HG03457 (cell line): ENCODE results near the gene STRN3.
"Not testable (repeated sequence)": the region's sequence is repeated elsewhere in the genome, so short reads cannot be mapped to it uniquely, and the experiment has no call there.

Source experiments
- ATAC-seq: cut with Tn5 transposase; IDR thresholded peaks from one replicate; pipeline ENCODE4 v1.9.1; 2021; ENCODE audit warnings: moderate number of reproducible peaks; ENCODE audit not compliant: unreplicated experiment

The STRN3 gene

GRCh38 chr14:30972882-30973582, 53.1 kb downstream of the STRN3 start:
- no peak for ATAC-seq

DNA sequence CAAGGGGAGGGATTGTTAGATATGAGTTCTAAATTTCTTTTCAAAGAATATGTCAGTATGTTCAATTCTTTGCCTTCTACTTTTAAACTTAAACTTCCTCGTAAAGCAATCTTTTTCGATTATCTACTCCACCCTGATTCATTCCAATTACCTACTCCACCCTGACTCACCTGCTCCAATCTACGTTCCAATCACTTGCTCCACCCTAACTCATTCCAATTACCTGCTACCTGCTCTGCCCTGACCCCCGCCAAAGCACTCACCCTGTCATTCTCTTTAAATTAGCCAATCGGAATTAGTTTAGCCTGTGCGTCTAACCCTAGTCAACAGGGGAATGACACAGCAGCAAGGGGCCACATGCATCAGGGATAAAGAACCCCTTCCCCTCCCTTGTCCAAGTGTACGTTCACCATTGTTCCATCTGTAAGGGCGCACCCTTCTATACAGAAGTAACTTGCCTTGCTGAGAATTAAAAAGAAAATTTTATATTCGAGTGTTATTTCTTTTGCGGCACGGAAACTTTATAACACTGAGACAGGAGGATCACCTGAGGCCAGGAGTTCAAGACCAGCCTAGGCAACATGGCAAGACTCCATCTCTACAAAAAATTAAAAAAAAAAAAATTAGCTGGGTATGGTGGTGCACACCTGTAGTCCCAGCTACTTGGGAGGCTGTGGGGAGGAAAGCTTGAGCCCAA, 54.0 kb downstream of the STRN3 start:
- not testable (repeated sequence) for ATAC-seq

- no peak for ATAC-seq
Measured at GRCh38 chr14:30971586-30971985, 54.6 kb downstream of the STRN3 start.

DNA sequence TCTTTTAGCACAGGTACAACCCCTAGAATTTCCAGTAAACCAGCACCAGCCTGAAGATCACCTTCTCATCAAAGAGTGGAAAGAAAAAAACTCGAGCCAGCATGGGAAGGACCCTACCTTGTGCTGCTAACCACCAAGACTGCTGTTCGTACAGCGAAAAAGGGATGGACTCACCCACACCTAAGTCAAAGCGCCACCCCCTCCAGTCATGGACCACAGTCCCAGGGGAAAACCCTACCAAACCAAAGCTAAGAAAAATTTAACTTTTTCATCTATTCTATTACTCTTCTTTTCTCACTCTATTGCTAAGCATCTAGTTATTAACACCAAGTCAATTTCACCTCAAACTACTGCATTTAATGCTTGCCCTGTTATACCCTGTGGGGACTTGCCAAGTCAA, 56.4 kb downstream of the STRN3 start:
- peak; percentile 62 for ATAC-seq

- not testable (repeated sequence) for ATAC-seq
Measured at GRCh38 chr14:30967364-30968098, 58.6 kb downstream of the STRN3 start.

GRCh38 chr14:30966415-30967363, 59.5 kb downstream of the STRN3 start:
- ATAC-seq, result no peak

DNA sequence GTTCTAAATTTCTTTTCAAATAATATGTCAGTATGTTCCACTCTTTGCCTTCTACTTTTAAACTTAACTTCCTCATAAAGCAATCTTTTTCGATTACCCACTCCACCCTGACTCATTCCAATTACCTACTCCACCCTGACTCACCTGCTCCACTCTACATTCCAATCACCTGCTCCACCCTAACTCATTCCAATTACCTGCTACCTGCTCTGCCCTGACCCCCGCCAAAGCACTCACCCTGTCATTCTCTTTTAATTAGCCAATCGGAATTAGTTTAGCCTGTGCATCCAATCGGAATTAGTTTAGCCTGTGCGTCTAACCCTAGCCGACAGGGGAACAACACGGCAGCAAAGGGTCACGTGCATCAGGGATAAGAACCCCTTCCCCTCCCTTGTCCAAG, 60.3 kb downstream of the STRN3 start:
- not testable (repeated sequence) for ATAC-seq

- ATAC-seq, result not testable (repeated sequence)
Measured at GRCh38 chr14:30962537-30962936, 63.6 kb downstream of the STRN3 start.

- no peak for ATAC-seq
Measured at GRCh38 chr14:30961330-30961729, 64.8 kb downstream of the STRN3 start.

GRCh38 chr14:30960216-30960615, 66.0 kb downstream of the STRN3 start:
- no peak for ATAC-seq

GRCh38 chr14:30958555-30959407, 67.4 kb downstream of the STRN3 start:
- no peak for ATAC-seq

GRCh38 chr14:30957813-30958370, 68.3 kb downstream of the STRN3 start:
- peak; percentile 57 for ATAC-seq

DNA sequence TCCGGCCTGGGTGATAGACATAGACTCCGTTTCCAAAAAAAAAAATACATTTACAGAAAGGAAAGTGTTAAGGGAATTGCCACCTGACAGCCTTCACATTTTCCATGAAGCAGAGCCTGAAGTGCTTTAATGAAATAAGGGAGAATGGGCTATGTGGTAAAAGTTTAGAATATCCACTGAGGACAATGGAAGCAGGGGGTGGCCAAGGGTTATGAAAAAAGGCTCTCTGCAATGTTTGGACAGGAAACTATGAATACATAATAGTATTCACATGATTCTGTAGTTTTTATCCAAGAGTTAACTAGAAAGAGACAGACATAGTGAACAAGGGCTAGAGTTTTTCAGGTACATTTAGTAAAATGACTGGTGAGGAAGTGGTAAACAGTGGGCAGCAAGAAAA, 76.5 kb downstream of the STRN3 start:
- no peak for ATAC-seq

DNA sequence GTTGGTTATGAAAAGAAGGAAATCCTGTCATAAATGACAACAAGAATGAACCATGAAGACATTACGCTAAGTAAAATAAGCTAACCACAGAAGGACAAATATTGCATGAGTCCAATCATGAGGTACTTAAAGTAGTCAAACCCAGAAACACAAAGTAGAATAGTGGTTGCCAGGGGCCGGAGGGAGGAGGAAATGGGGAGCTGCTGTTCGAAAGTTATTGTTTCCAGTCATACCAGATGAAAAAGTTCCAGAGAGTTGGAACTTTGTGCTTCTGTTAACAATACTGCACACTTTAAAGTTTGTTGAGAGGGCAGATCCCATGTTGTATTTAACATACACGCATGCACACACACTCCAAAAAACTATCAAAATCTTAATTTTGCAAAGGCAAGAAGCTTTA, 82.5 kb downstream of the STRN3 start:
- no peak for ATAC-seq

GRCh38 chr14:30940886-30941285, 85.3 kb downstream of the STRN3 start:
- ATAC-seq, result no peak

DNA sequence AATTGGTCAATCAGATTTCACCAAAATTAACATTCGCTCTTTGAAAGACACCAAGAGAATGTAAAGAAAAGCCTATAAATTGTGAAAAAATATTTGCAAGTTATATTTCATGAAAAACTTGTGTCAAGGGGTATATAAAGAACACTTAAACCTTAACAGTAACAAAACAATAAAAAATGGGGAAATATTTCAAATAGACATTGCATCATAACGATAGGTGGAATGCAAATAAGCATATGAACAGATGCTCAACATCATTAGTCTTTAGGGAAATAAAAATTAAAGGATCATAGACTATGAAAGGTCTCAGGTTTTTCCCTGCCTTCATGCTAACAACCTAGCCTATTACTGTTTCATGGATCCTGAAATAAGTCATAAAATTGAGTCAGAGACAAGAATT, 87.6 kb downstream of the STRN3 start:
- ATAC-seq, result no peak

GRCh38 chr14:30935445-30935844, 90.7 kb downstream of the STRN3 start:
- no peak for ATAC-seq

- not testable (repeated sequence) for ATAC-seq
Measured at GRCh38 chr14:30933937-30934336, 92.2 kb downstream of the STRN3 start.

DNA sequence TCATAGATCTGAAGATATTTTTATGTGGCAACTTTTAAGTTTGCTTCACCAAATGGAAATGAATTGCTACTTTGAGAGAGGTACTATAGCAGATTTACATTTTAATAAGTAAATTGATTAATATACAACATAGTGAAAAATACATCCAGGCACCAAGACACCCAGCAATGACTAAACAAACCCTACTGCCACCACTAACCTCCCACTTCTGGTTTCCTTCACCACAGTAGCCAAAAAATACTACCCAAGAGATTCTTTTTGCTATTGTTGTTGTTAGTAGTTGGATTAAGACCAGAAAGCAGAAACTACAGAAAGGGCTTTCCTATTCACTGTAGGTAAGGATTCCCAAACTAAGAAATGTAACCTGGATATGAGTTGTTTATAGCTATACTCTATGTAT, 97.7 kb downstream of the STRN3 start:
- ATAC-seq, result no peak

- no peak for ATAC-seq
Measured at GRCh38 chr14:30925254-30925653, 100.9 kb downstream of the STRN3 start.
